Measurements from ENCODE around the gene PERM1.

DNA sequence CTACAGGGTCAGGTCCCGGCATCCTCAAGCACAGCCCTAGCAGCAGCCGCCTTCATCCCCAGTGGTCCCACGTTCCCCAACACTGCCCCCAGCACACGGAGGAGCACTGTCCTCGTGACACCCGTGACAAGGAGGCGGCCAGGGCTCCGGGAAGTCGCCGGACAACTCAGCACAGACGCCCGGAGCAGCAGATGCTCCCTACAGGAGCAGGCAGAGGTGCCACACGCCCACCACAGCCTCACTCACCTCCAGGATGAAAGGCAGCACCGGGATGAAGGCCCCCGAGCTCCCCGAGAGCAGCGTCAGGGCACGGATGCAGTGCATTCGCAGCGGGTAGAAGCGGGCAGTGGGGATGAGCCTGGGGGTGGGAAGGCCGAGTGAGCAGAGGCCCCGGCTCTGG lies 31.0 kb downstream of the PERM1 start:
- TF ChIP-seq, protein P1, sequence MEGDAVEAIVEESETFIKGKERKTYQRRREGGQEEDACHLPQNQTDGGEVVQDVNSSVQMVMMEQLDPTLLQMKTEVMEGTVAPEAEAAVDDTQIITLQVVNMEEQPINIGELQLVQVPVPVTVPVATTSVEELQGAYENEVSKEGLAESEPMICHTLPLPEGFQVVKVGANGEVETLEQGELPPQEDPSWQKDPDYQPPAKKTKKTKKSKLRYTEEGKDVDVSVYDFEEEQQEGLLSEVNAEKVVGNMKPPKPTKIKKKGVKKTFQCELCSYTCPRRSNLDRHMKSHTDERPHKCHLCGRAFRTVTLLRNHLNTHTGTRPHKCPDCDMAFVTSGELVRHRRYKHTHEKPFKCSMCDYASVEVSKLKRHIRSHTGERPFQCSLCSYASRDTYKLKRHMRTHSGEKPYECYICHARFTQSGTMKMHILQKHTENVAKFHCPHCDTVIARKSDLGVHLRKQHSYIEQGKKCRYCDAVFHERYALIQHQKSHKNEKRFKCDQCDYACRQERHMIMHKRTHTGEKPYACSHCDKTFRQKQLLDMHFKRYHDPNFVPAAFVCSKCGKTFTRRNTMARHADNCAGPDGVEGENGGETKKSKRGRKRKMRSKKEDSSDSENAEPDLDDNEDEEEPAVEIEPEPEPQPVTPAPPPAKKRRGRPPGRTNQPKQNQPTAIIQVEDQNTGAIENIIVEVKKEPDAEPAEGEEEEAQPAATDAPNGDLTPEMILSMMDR (IDR thresholded peaks at IDR 0.05), result no peak
- TF ChIP-seq POLR2A (IDR thresholded peaks at IDR 0.05) (no peak), EP300 (IDR thresholded peaks at IDR 0.05) (no peak), POLR2AphosphoS5 (IDR thresholded peaks at IDR 0.05) (no peak)

All from gastroesophageal sphincter (tissue), 3 donors.